ENCODE results near the gene EMC9. TPM values are rescaled to one million over a fixed set of nuclear protein-coding genes. Genes with fewer than 3 reads are reported as not detected.

The EMC9 gene
- total and polyA plus RNA-seq, 10 of the 15 experiments (the other 5 are each of a cell fraction or from before 2014, with no cell fraction given), result 15.3 to 60.5 (median 30.3) TPM

GRCh38 chr14:24164518-24164991 lies 23.2 kb upstream of the EMC9 start:
- POLR2A ChIA-PET, result interaction anchor here (0.6 to 1.0 kb wide), 5 partner anchors 14 to 69 kb away, joined by 3 to 9 read pairs (median 3); partner anchors contain the start of gene PSME2
- no peak overlapping the region for H2AFZ ChIP-seq (ENCODE audit: control insufficient read depth, low read depth, low read length)
- no peak overlapping the region for H3K27ac ChIP-seq (ENCODE audit: control insufficient read depth, insufficient read depth)
- no peaks in the 10 kb centered on the region for H3K9me3 ChIP-seq (replicated peaks; ENCODE audit: control insufficient read depth, insufficient read depth, low read length)
- no TSS peak for BruUV-seq (replicated peaks)
- no peaks in the 10 kb centered on the region for H3K27me3 ChIP-seq (replicated peaks in 1 of 2; ENCODE audit: control insufficient read depth in 2 of 2, insufficient read depth in 2 of 2, low read length in 1 of 2)
- CTCF ChIA-PET, result no interaction called here
- RAD21 ChIA-PET (ENCODE audit: unreplicated experiment), result no interaction called here
- TF ChIP-seq POLR2A (IDR thresholded peaks at IDR 0.05; ENCODE audit: low read depth, low read length) (peak; percentile 44; the same call in 1 of the 2 replicates), POLR2AphosphoS5 (IDR thresholded peaks at IDR 0.05; ENCODE audit: low read length) (peak; percentile 11; the same call in 1 of the 2 replicates), SMAD5 (IDR thresholded peaks at IDR 0.05; ENCODE audit: low read depth) (no peak), POU2F2 (IDR thresholded peaks at IDR 0.05; ENCODE audit: borderline replicate concordance, low read depth, low read length) (0 out of 3 replicates have a peak, but pooled peaks have one; percentile 11)
- SMC1A ChIA-PET (ENCODE audit: uncharacterized antibody, unreplicated experiment), result no interaction called here
- ATAC-seq (no peak), FAIRE-seq (no peak), DNase-seq (ENCODE audit: low read depth, low spot score) (no peak)
- no peaks in the 10 kb centered on the region for H4K20me1 ChIP-seq (ENCODE audit: control insufficient read depth, insufficient read depth)
- H3K36me3 ChIP-seq (ENCODE audit: control insufficient read depth in 2 of 2, insufficient read depth in 2 of 2, low read length in 1 of 2), result peaks cover 34 to 54% of the 10 kb centered on the region in 2 experiments
- peaks cover 38% of the 10 kb centered on the region for H3K4me1 ChIP-seq (ENCODE audit: control insufficient read depth, insufficient read depth, low read length)
- in situ Hi-C loops (cut with MboI) (no loop called here), intact Hi-C loops (cut with micrococcal nuclease; ENCODE audit: unreplicated experiment) (no loop called here)
- 98% methylated on average over 14 of the region's 14 CpGs for WGBS (ENCODE audit: insufficient coverage, insufficient replicate concordance, low lambda C conversion rate, missing lambda C conversion rate)
- H3K79me2 ChIP-seq (ENCODE audit: control insufficient read depth, insufficient read depth, low read length), result peaks cover 43% of the 10 kb centered on the region
- no peak overlapping the region; the same call in 1 of the 2 replicates for H3K4me3 ChIP-seq
- peak overlapping the region; percentile 17; the same call in 1 of the 2 replicates for H3K9ac ChIP-seq (ENCODE audit: control insufficient read depth, insufficient read depth, low read length)
- peak overlapping the region; percentile 90; the same call in 1 of the 2 replicates for H3K4me2 ChIP-seq (ENCODE audit: control insufficient read depth, insufficient read depth)

- FAIRE-seq (peak; percentile 44), ATAC-seq (peak; percentile 4; the same call in 2 of the 3 replicates), DNase-seq (ENCODE audit: low read depth, low spot score) (no peak)
- WGBS (ENCODE audit: insufficient coverage, insufficient replicate concordance, low lambda C conversion rate, missing lambda C conversion rate), result 33% methylated on average over 8 of the region's 8 CpGs
- Histone ChIP-seq H3K27ac (ENCODE audit: control insufficient read depth, insufficient read depth) (peak overlapping the region; percentile 96), H4K20me1 (ENCODE audit: control insufficient read depth, insufficient read depth) (no peaks in the 10 kb centered on the region), H3K4me1 (ENCODE audit: control insufficient read depth, insufficient read depth, low read length) (peaks cover 38% of the 10 kb centered on the region), H3K9ac (ENCODE audit: control insufficient read depth, insufficient read depth, low read length) (peak overlapping the region; percentile 83), H3K4me3 (peak overlapping the region; percentile 99), H3K79me2 (ENCODE audit: control insufficient read depth, insufficient read depth, low read length) (peaks cover 43% of the 10 kb centered on the region), H2AFZ (ENCODE audit: control insufficient read depth, low read depth, low read length) (no peak overlapping the region), H3K36me3 (ENCODE audit: control insufficient read depth in 2 of 2, insufficient read depth in 2 of 2, low read length in 1 of 2) (peaks cover 43 to 56% of the 10 kb centered on the region in 2 experiments), H3K9me3 (replicated peaks; ENCODE audit: control insufficient read depth, insufficient read depth, low read length) (no peaks in the 10 kb centered on the region), H3K4me2 (ENCODE audit: control insufficient read depth, insufficient read depth) (peak overlapping the region; percentile 90), H3K27me3 (replicated peaks in 1 of 2; ENCODE audit: control insufficient read depth in 2 of 2, insufficient read depth in 2 of 2, low read length in 1 of 2) (no peaks in the 10 kb centered on the region)
- ChIA-PET SMC1A (ENCODE audit: uncharacterized antibody, unreplicated experiment) (interaction anchor here (1.0 to 4.9 kb wide), 23 partner anchors 9 to 145 kb away, joined by 3 to 54 read pairs (median 5); partner anchors contain the start of genes CHMP4A, CIDEB, DCAF11 and IPO4), CTCF (interaction anchor here (0.8 to 4.2 kb wide), 27 partner anchors 8 to 530 kb away, joined by 3 to 63 read pairs (median 6); partner anchors contain the start of genes CHMP4A, CIDEB, DCAF11 and EMC9), RAD21 (ENCODE audit: unreplicated experiment) (interaction anchor here (0.7 to 4.5 kb wide), 22 partner anchors 9 to 148 kb away, joined by 3 to 60 read pairs (median 10); partner anchors contain the start of genes CHMP4A, CIDEB, DCAF11 and EMC9), POLR2A (interaction anchor here (0.7 to 4.8 kb wide), 23 partner anchors 8 to 80 kb away, joined by 3 to 99 read pairs (median 9); partner anchors contain the start of genes CHMP4A, DCAF11, EMC9 and IPO4)
- BruUV-seq (replicated peaks), result TSS peak; percentile 64
- intact Hi-C loops (cut with micrococcal nuclease; ENCODE audit: unreplicated experiment) (no loop called here), in situ Hi-C loops (cut with MboI) (no loop called here)
- TF ChIP-seq CHD1 (IDR thresholded peaks at IDR 0.05; ENCODE audit: low read depth, low read length) (no peak), TCF7 (IDR thresholded peaks at IDR 0.05; ENCODE audit: borderline replicate concordance) (no peak), BCL3 (IDR thresholded peaks at IDR 0.05; ENCODE audit: borderline replicate concordance, insufficient read depth, low read depth, low read length, poor library complexity, severe bottlenecking) (no peak), TARDBP (IDR thresholded peaks at IDR 0.05; ENCODE audit: borderline replicate concordance) (no peak), POU2F2 (IDR thresholded peaks at IDR 0.05; ENCODE audit: borderline replicate concordance, low read depth, low read length) (peak; percentile 30; the same call in 1 of the 3 replicates), LARP7 (IDR thresholded peaks at IDR 0.05) (peak; percentile 66), RELB (IDR thresholded peaks at IDR 0.05; ENCODE audit: low read depth) (no peak), IKZF1 (conservative IDR thresholded peaks at IDR 0.05) (peak; percentile 19; the same call in 1 of the 2 replicates), WRNIP1 (IDR thresholded peaks at IDR 0.05; ENCODE audit: borderline replicate concordance, low read depth, low read length) (peak; percentile 93; the same call in 1 of the 2 replicates), TCF3 (IDR thresholded peaks at IDR 0.05; ENCODE audit: borderline replicate concordance, insufficient read depth, low read depth, low read length) (no peak), POLR2A (IDR thresholded peaks at IDR 0.05; ENCODE audit: low read depth, low read length) (peak; percentile 20; the same call in 1 of the 2 replicates), BACH1 (IDR thresholded peaks at IDR 0.05; ENCODE audit: borderline replicate concordance) (0 out of 2 replicates have a peak, but pooled peaks have one; percentile 40)
These were observed 20.7 kb upstream of the EMC9 start for GRCh38 chr14:24162093-24162492.
